Right atrium auricular region (tissue), 2 donors: ENCODE results near the gene NOLC1. TPM values are rescaled to one million over a fixed set of nuclear protein-coding genes. Genes with fewer than 3 reads are reported as not detected.

Source experiments
- DNase-seq: peaks from one replicate; pipeline ENCODE4 v3.0.0-alpha.2; 2019; ENCODE audit warnings: low spot score
- H3K27ac ChIP-seq, 2 donors: fragments of 200-600 bp; sonication (generic); 1 replicate in 1 of 2; 2 replicates in 1 of 2; pipeline ENCODE4 v1.5.1; 2016 to 2019
- H3K27me3 ChIP-seq, 2 donors: fragments of 200-600 bp; sonication (generic); one replicate each; pipeline versions ENCODE4 v1.5.1 to v1.6.0; 2017 to 2019
- H3K36me3 ChIP-seq: fragments of 200-600 bp; sonication (generic); one replicate; pipeline ENCODE4 v1.5.1; 2016
- H3K4me1 ChIP-seq, 2 donors: fragments of 200-600 bp; sonication (generic); one replicate each; pipeline versions ENCODE4 v1.5.1 to v1.6.0; 2017 to 2019
- H3K4me3 ChIP-seq, 2 donors: fragments of 200-600 bp; sonication (generic); 1 replicate in 1 of 2; 2 replicates in 1 of 2; pipeline ENCODE4 v1.5.1; 2017 to 2019; ENCODE audit warnings: mild to moderate bottlenecking in 1 of 2, moderate library complexity in 1 of 2
- H3K9me3 ChIP-seq, 2 donors: fragments of 200-600 bp; sonication (generic); one replicate each; pipeline ENCODE4 v1.5.1; 2019
- CTCF ChIP-seq, 2 donors: fragments of 200-600 bp; sonication (generic); IDR thresholded peaks; one replicate each; pipeline ENCODE4 v1.5.1; 2019; ENCODE audit warnings: antibody characterized with exemption in 2 of 2
- total RNA-seq, 2 donors: library from RNA; depleted of rRNA; stranded (reverse); fragments of >200 nt; gene quantifications; one replicate each; pipeline ENCODE4 v1.1.0, GENCODE V29; 2016

Gene NOLC1
- total RNA-seq, 2 donors from 2014 or later = 42.2 to 47.8 TPM

DNA sequence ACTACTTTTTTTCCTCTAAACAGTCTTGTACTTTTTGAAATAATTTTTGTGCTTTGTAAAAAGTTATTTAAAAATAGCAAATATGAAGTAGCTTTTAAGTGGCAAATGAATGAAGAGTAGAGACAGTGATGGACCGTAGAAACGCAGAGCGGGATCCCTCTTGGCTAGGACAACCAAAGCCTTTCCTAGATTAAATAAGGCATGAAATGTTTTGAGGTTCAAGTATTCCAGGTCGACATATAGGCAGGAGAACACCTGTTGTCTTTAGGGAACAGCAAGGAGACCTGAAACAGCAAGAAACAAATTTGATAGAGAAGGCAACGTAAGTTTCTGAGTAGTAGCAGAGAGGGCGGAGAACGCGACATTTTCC, 20.0 kb upstream of the NOLC1 start:
- H3K4me1 ChIP-seq = peaks cover 0 to 41% of the 10 kb centered on the region in 2 donors
- H3K27ac ChIP-seq = peak overlapping the region; percentile 93 to 97
- DNase-seq = no peak
- peak overlapping the region in 1 of 2 donors; percentile 95 for H3K4me3 ChIP-seq
- H3K9me3 ChIP-seq = no peaks in the 10 kb centered on the region
- no peaks in the 10 kb centered on the region for H3K36me3 ChIP-seq
- TF ChIP-seq CTCF (IDR thresholded peaks at IDR 0.05) = no peak
- H3K27me3 ChIP-seq = no peaks in the 10 kb centered on the region

- no peaks in the 10 kb centered on the region for H3K9me3 ChIP-seq
- peak within 1 kb of the TSS; percentile 94 to 95 for H3K4me3 ChIP-seq
- DNase-seq = peak; percentile 99
- peaks cover 0 to 47% of the 10 kb centered on the region in 2 donors for H3K4me1 ChIP-seq
- H3K27me3 ChIP-seq = no peaks in the 10 kb centered on the region
- H3K36me3 ChIP-seq = peaks cover 2% of the 10 kb centered on the region
- TF ChIP-seq CTCF (IDR thresholded peaks at IDR 0.05) = peak; percentile 71 to 94
- H3K27ac ChIP-seq = peak within 1 kb of the TSS; percentile 93 to 97
Measured at GRCh38 chr10:102132563-102133372, 19.4 kb upstream of the NOLC1 start, which contains the start of gene PPRC1. TSS of gene PPRC1 (plus strand) at chr10:102133040. CDS start at chr10:102133069, 29 bp downstream.

GRCh38 chr10:102133373-102134195, 18.6 kb upstream of the NOLC1 start:
- H3K36me3 ChIP-seq = peaks cover 10% of the 10 kb centered on the region
- no peaks in the 10 kb centered on the region for H3K9me3 ChIP-seq
- peak overlapping the region; percentile 93 to 97 for H3K27ac ChIP-seq
- H3K4me3 ChIP-seq = peak overlapping the region; percentile 94 to 95
- DNase-seq = no peak
- peaks cover 0 to 49% of the 10 kb centered on the region in 2 donors for H3K4me1 ChIP-seq
- no peaks in the 10 kb centered on the region for H3K27me3 ChIP-seq
- TF ChIP-seq CTCF (IDR thresholded peaks at IDR 0.05) = peak in 1 of 2 donors; percentile 12

DNA sequence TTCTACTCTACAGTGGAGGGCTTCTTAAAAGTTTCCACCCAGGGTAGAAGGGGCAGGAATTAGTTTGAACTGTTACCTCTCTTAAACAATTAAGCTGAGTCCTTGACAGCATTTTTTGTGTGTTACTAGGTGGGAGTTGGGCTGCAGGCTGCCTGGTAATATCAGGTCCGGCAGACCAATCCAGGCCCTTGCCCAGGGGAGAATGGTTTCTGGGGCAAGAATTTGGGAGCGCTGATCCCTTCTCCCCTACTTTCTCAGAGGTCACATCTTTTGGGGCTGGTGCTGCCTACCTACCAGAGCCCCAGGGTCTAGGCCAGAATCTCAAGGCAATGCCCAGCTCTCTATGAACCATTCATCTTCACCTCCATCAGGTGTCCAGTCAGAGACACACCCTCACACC, 17.8 kb upstream of the NOLC1 start:
- no peak for DNase-seq
- H3K4me3 ChIP-seq = peak overlapping the region; percentile 94 to 95
- peaks cover 18% of the 10 kb centered on the region for H3K36me3 ChIP-seq
- no peak for TF ChIP-seq CTCF (IDR thresholded peaks at IDR 0.05)
- H3K27me3 ChIP-seq = no peaks in the 10 kb centered on the region
- peak overlapping the region; percentile 93 to 97 for H3K27ac ChIP-seq
- peaks cover 0 to 49% of the 10 kb centered on the region in 2 donors for H3K4me1 ChIP-seq
- H3K9me3 ChIP-seq = no peaks in the 10 kb centered on the region

DNA sequence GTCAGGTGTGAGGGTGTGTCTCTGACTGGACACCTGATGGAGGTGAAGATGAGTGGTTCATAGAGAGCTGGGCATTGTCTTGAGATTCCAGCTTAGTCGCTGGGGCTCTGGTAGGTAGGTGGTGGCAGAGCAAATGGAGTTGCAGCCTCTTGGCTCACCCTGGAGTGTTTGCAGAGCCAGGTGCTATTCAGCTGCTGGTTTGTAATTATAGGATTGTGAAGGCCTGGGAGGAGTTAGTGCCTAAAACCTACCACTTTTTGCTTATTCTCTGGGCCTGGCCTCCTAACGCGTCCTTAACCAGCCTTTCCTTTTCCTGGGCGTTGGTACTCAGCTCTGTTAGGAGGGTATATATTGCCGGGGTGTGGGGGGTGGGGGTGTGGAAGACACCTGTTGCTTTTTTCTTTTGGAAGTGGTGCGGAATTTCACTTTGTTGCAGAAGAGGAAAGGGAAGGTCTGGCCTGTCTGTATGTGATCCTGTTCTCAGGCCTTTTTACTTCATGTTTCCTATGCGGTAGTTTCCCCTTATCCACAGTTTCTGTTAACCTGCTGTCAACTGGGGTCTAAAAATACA, 16.1 kb upstream of the NOLC1 start:
- TF ChIP-seq CTCF (IDR thresholded peaks at IDR 0.05) = no peak
- peaks cover 35% of the 10 kb centered on the region for H3K36me3 ChIP-seq
- H3K4me1 ChIP-seq = peaks cover 0 to 49% of the 10 kb centered on the region in 2 donors
- H3K27ac ChIP-seq = peak overlapping the region; percentile 9 to 20
- H3K27me3 ChIP-seq = no peaks in the 10 kb centered on the region
- no peak for DNase-seq
- H3K9me3 ChIP-seq = no peaks in the 10 kb centered on the region
- H3K4me3 ChIP-seq = no peak overlapping the region
